Measurements from ENCODE around the gene PLCB1. TPM values are rescaled to one million over a fixed set of nuclear protein-coding genes. Genes with fewer than 3 reads are reported as not detected.

The PLCB1 gene
- polyA plus RNA-seq, 1 donor from 2014 or later, result 0.28 TPM

DNA sequence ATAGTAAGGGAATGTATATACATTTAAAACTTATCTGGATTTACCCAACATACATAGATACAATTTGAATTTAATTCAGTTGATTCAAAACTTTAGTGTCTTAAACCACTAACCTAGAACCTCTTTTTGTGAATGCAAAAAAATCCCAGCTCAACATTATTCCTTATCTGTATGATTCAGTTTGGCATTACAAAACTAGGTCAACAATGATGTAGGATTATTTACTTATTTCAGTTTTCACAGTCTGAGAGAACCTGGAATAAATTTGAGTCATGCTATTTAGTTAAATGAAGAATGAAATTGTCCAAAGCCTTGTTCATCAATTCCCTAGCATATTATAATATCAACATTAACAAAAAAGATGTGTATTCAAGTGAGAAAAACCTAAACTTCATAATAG lies 7.4 kb upstream of the PLCB1 start:
- no peaks in the 10 kb centered on the region for H3K4me1 Mint-ChIP-seq
- no peaks in the 10 kb centered on the region for H3K36me3 Mint-ChIP-seq
- H3K27me3 Mint-ChIP-seq, result peaks cover 4% of the 10 kb centered on the region
- no peaks in the 10 kb centered on the region for H3K9me3 Mint-ChIP-seq
- no peak overlapping the region for H3K27ac Mint-ChIP-seq
- no peak overlapping the region for H3K4me3 Mint-ChIP-seq

DNA sequence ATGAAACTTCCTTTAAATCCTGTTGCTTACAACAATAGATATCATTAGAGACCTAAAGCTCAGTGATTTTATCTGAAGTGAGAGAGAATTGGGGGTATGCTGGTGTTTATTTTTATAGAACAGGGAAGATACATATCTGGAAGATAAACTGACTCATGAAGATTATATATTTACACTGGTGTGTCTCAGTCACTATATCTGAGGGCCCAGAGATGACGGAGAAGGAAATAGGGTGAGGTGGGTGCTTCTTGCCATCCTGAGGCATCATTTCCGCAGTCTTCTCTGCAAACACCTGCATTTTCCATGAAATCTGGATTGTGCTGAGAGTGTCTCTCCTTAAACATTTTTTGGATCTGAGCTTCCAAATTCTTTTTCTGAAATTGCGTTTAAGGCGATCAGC lies 5.9 kb upstream of the PLCB1 start:
- H3K9me3 Mint-ChIP-seq, result no peaks in the 10 kb centered on the region

DNA sequence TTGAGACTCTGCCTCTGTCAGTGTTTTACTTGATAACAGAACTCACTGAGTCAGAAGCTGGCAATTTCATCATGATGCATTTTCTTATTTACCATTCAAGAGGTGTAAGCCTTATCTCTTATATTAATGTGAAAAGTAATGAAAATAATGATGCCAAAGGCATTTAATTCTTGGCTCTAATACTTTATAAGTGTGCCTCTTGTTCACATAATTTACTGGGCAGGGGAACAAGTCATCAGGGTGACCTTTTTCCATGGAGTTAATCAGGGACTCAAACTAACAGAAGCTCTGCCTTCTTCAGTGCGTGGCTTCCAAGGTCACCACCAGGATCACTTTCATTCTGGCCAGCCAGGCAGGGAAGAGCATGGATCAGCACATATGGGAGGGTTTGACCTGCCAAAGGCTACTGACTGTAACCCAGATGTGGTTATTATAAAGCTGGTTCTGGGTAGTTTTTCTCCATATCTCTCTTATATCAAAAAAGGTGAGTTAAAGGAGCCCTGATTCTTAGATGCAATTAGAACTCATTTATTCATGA lies 5.2 kb upstream of the PLCB1 start:
- Mint-ChIP-seq H3K9me3 (no peaks in the 10 kb centered on the region), H3K27me3 (peaks cover 11% of the 10 kb centered on the region), H3K27ac (peak overlapping the region in 1 of 3 donors; percentile 59), H3K4me3 (no peak overlapping the region), H3K4me1 (peaks cover 0 to 2% (median 2%) of the 10 kb centered on the region in 3 donors), H3K36me3 (no peaks in the 10 kb centered on the region)

More for the DNA sequence above, 5.9 kb upstream of the PLCB1 start:
- Mint-ChIP-seq H3K36me3 (no peaks in the 10 kb centered on the region), H3K4me3 (no peak overlapping the region), H3K27me3 (peaks cover 7% of the 10 kb centered on the region), H3K27ac (no peak overlapping the region), H3K4me1 (no peaks in the 10 kb centered on the region)

DNA sequence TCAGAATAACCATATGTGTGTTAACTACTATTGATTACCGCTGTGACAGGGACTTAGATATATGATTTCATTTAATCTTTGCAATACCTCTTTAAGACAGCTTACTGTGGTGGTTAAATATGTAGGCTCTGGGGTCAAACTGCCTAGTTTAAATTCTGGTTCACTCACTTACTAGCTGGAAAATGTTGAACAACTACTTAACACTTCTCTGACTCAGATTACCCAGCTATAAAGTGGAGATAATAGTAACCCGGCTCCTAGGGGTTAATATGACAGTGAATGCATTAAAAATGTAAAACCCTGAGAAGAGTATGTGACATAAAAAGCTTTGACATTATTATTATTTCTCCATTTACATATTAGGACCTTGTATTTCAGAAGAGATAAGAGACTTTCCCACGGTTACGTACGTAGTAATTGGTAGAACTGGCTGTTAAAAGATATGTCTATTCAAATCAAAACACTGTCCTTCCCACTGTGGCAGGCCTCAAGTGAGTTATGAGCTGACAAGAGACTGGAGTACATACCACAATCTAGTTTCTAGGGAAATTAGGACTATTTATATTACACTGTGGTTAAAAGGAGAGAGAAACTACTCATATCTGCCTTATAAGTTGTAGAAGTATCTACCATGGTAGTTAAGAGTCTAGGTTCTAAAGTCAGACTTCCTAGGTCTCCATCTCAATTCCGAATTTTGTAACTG lies 4.4 kb upstream of the PLCB1 start:
- Mint-ChIP-seq H3K4me1 (peaks cover 0 to 2% (median 2%) of the 10 kb centered on the region in 3 donors), H3K36me3 (no peaks in the 10 kb centered on the region), H3K9me3 (no peaks in the 10 kb centered on the region), H3K27ac (peak overlapping the region in 1 of 3 donors; percentile 59), H3K27me3 (peaks cover 12% of the 10 kb centered on the region), H3K4me3 (no peak overlapping the region)

DNA sequence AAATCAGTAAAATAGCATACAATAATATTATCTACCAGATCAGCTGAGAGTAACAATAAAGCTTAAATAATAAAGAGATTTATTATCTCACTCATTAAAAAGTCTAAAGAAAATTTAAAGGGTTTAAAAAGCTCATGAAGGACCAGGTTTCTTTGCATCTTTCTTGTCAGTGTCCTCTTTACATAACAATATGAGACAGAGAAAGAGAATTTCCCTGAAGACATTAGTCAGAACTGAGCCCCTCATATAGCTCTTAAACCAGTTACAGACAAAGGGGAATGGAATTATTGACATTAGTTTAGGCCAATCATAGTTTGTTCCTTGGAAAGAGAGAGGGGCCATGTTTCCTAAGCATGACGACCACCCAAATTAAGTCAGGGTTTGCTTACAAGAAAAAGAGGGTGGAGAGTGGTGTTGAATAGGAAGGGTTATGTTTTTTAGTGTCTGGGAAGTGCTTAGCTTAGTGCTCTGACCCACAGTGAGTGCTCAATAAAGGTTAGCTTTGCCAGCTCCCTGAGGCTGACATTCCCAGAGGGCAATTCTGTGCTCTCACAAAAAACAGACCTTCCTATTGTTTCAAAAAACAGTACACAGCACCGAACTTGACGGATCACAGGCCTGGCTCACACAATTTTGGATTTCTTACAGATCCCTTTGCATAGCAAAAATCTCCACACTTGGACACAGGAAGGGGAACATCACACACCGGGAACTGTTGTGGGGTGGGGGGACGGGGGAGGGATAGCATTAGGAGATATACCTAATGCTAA lies 3.6 kb upstream of the PLCB1 start:
- Mint-ChIP-seq H3K9me3 (no peaks in the 10 kb centered on the region), H3K36me3 (no peaks in the 10 kb centered on the region), H3K4me3 (no peak overlapping the region), H3K4me1 (peaks cover under 1 to 5% (median 2%) of the 10 kb centered on the region in 3 donors), H3K27me3 (peaks cover 19% of the 10 kb centered on the region), H3K27ac (no peak overlapping the region)

DNA sequence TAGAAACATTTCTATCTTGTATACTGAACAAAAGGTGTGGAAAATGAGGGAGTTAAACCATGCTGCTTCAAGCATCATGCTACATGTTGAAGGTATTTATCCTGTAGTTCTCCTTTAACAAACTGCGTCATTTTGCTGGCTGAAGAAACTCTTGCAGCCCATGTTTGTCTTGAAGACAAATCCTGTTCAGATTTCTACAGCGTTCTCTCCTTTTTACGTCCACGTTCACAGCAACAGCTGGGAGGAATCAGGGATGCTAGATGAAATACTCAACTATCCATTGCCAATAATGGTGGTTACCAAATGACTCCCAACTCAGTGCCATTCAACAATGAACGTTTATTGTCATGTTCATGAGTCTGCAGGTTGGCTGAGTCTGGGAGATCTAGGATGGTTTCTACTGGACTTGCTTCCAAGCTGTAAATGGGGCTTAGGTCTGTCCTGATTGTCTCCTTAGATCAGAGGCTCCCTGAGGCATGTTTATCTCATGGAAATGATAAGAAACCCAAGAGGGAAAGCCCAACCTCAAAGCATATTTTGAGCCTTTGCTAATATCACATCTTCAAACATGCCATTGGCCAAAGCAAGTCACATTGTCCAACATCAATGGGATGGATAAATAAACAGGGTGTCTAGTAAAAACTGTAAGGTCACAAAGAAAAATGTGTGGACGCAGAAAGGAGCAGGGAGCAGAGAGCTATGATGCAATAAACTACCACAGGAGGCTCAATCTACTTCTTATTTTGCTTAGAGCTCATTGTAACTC lies 2.7 kb upstream of the PLCB1 start:
- H3K4me1 Mint-ChIP-seq, result peaks cover 4 to 8% (median 5%) of the 10 kb centered on the region in 3 donors
- H3K4me3 Mint-ChIP-seq, result no peak overlapping the region

DNA sequence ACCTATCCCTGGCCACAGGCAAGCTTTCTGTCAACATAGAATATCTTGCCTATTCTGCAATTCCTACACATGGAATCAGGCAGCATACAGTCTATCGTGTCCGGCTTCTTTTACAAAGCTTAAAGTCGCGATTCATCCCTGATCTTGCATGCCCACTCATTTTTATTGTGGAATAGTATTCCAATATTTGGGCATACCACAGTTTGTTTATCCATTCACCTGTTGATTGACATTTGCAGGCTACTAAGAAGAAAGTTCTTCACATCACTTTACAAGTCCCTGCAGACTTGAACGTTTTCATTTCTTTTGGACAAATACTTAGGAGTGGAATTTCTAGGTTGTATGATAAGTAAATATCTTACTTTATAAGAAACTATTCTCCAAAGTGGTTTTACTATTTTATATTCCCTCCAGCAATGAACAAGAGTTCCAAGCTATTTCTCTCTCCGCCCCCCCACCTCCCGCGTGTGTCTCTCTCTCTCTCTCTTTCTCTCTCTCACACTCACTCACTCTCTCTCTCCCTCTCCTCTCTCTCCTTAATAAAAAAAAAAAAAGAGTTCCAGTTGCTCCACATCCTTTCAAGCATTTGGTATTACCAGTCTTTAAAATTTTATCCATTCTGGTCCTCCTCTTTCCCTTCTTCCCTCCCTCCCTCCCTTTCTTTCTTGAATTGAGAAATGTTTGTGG lies 1.1 kb upstream of the PLCB1 start:
- peak overlapping the region in 1 of 4 donors; percentile 22 for H3K4me3 Mint-ChIP-seq
- peaks cover 21% of the 10 kb centered on the region for H3K27me3 Mint-ChIP-seq

More for the DNA sequence above, 2.7 kb upstream of the PLCB1 start:
- no peaks in the 10 kb centered on the region for H3K36me3 Mint-ChIP-seq
- H3K9me3 Mint-ChIP-seq, result no peaks in the 10 kb centered on the region
- H3K27ac Mint-ChIP-seq, result no peak overlapping the region
- H3K27me3 Mint-ChIP-seq, result peaks cover 20% of the 10 kb centered on the region

DNA sequence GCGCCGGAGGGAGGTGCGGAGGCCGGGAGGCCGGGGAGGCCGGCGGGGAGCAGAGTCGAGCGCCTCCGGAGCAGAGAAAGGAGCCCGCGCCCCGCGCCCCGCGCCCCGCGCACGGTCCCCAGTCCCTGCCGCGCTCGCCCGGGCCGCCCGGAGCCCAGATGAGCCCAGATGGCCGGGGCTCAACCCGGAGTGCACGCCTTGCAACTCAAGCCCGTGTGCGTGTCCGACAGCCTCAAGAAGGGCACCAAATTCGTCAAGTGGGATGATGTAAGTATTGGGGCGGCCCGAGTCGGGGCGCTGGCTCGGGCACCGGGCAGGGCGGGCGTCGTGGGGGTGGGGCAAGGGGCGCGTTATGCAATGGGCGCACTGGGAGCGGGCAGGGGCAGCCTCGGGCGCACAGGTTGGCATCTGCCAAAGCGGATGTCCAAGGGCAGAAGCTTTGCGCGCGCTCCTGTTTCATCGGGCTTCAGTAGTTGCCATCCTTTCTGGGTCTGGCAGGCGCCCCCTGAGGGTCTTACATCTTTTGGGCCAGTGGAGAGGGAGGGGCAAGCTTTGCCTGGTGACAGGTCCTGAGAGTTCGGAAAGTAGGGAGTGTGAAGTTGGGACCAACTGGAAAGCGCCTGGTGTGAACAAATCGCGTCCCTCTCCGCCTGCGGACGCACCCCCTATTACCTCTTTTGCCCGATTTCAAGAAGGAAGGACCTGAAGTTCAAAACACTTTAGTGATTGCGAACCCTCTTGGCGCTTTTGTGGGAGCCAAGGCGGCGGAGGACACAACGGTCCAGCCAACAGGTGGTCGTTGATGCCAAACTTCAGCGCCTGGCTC lies 631 bp downstream of the PLCB1 start:
- no peak overlapping the region for H3K27ac Mint-ChIP-seq
- peaks cover 4 to 8% (median 5%) of the 10 kb centered on the region in 3 donors for H3K4me1 Mint-ChIP-seq
- H3K27me3 Mint-ChIP-seq, result peaks cover 21% of the 10 kb centered on the region
- H3K36me3 Mint-ChIP-seq, result no peaks in the 10 kb centered on the region
- H3K4me3 Mint-ChIP-seq, result peak overlapping the region in 2 of 4 donors; percentile 48 to 84
- no peaks in the 10 kb centered on the region for H3K9me3 Mint-ChIP-seq

More for the DNA sequence above, 1.1 kb upstream of the PLCB1 start:
- H3K36me3 Mint-ChIP-seq, result no peaks in the 10 kb centered on the region
- H3K9me3 Mint-ChIP-seq, result no peaks in the 10 kb centered on the region
- H3K4me1 Mint-ChIP-seq, result peaks cover 4 to 8% (median 5%) of the 10 kb centered on the region in 3 donors
- H3K27ac Mint-ChIP-seq, result no peak overlapping the region

DNA sequence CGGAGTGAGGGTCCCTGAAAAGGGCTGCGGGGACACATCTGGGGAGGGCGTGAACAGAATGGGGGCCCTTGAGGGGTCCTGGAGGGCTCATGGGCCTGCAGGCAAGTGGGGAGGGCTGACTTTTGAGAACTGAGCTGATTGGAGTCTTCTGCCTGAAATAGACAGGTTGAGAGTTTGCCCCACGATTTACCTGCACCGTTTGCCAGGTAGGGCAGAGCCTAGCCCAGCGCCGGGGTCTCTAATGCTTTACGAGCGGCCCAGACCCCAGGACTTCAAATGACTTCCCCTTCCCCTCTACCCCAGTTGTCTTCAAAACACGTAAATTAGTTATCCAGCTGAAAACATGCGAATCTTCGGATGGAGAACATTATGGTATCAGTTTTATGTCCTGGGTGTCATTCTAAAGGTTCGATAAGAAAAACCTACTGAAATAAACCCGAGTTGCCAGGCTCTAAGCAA lies 1.3 kb downstream of the PLCB1 start:
- Mint-ChIP-seq H3K9me3 (no peaks in the 10 kb centered on the region), H3K4me1 (peaks cover 4 to 8% (median 5%) of the 10 kb centered on the region in 3 donors), H3K36me3 (no peaks in the 10 kb centered on the region), H3K27ac (no peak overlapping the region), H3K27me3 (peaks cover 21% of the 10 kb centered on the region), H3K4me3 (peak overlapping the region in 2 of 4 donors; percentile 48 to 84)

DNA sequence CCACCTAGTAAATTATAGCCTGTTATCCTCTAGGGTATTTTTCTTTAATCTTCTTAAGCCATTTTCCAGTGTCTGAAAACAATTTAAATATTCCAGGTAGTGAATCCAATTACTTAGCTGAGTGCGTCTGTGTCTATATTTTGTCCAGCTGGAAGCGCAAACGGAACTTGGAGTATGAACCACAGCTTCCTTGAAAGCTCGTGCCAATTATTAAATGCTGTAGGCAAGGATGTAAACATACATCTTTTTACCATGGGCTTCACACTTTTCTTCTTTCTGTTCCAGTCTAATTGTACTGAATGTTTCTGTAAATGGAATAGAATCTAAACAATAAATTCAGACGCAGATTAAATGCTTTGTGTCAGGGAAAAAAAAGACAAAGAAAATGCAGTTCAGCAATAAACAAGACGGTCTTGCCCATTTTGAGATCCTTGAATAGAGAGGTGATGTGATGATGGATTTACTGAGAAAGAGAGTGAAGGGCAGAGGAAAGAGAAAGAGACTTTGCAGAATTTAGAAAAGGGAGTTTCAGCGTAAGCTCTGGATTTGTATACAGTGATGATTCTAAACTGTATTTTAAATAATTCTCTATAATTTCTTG lies 1.9 kb downstream of the PLCB1 start:
- no peaks in the 10 kb centered on the region for H3K9me3 Mint-ChIP-seq
- no peaks in the 10 kb centered on the region for H3K36me3 Mint-ChIP-seq
- H3K27me3 Mint-ChIP-seq, result peaks cover 19% of the 10 kb centered on the region
- peaks cover 4 to 8% (median 5%) of the 10 kb centered on the region in 3 donors for H3K4me1 Mint-ChIP-seq
- H3K27ac Mint-ChIP-seq, result no peak overlapping the region
- H3K4me3 Mint-ChIP-seq, result peak overlapping the region in 1 of 4 donors; percentile 49

DNA sequence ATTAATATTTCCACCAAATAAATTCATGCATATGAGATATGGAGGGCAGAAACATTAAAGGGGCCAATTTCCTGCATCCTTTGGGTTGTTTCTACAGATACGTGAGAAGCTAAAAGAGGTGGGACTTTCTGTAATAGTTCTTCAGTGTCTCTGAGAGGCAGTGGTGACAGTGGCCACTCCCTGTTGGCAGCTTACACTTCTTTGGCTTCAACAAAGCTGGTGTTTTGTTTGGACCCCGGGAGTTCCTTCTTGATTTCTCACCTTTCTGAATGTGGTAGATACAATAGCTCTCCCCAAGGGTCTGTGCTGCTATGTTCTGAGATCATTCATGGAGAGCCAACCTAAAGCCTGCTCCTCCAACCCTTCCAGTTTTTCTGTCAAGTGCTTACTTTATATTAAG lies 7.8 kb downstream of the PLCB1 start:
- no peak overlapping the region for H3K4me3 Mint-ChIP-seq
- no peak overlapping the region for H3K27ac Mint-ChIP-seq
- peaks cover 0 to 3% (median 0%) of the 10 kb centered on the region in 3 donors for H3K4me1 Mint-ChIP-seq
- peaks cover 7% of the 10 kb centered on the region for H3K27me3 Mint-ChIP-seq
- H3K36me3 Mint-ChIP-seq, result no peaks in the 10 kb centered on the region
- H3K9me3 Mint-ChIP-seq, result no peaks in the 10 kb centered on the region

DNA sequence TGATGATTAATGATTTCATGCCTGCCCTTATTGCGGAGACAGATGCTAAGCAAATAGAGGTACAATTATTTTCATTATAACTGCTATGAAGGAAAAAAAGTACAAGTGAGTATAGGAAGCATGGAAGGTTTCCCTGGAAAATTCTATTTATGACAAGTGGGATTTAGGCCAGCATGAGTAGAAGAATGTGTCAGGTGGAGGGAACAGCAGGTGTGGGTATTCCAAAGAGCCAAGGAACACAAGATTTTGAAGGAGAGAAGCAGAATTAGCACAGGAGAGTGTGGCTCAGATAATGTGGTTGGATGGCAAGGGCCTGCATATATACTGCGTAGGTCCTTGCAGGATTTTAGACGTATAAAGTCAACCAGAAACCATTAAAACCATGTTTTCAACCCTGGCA lies 11.4 kb downstream of the PLCB1 start:
- Mint-ChIP-seq H3K4me3 (no peak overlapping the region), H3K27ac (no peak overlapping the region), H3K27me3 (peaks cover 5% of the 10 kb centered on the region), H3K9me3 (no peaks in the 10 kb centered on the region), H3K4me1 (peaks cover 0 to 6% (median 0%) of the 10 kb centered on the region in 3 donors), H3K36me3 (no peaks in the 10 kb centered on the region)

Measured in IgD-negative memory B cell (primary cell).